AG04449 (cell line): Measurements from ENCODE around the gene RPL15.
A peak's percentile ranks its signal among the peaks of the same experiment; 100 is the strongest.

Experiments used
- CTCF ChIA-PET: fragments of 350-600 bp; formaldehyde crosslinking; extraction: SDS; loops from one replicate; lab custom pipeline; 2021; ENCODE audit warnings: antibody characterized with exemption; lab: Yijun Ruan, JAX
- POLR2A ChIA-PET: fragments of 400-600, 350-600 bp; formaldehyde crosslinking; extraction: SDS; loops from one replicate; lab custom pipeline; 2020; ENCODE audit warnings: antibody characterized with exemption, inconsistent platforms; lab: Yijun Ruan, JAX
- DNase-seq: peaks from one replicate; pipeline ENCODE4 v3.0.0-alpha.2; 2010; ENCODE audit warnings: low read depth, low spot score
- H3K4me3 ChIP-seq: 2 replicates; pipeline ENCODE4 v1.5.1; 2011; ENCODE audit warnings: low read depth, mild to moderate bottlenecking, control low read depth, low read length
- TF ChIP-seq, protein P1 (sequence below): IDR thresholded peaks from one replicate; pipeline ENCODE4 v1.5.1; 2011; ENCODE audit warnings: mild to moderate bottlenecking, moderate library complexity, low read length, control low read depth, inconsistent platforms; ENCODE audit not compliant: insufficient read depth; ENCODE audit errors: missing control alignments

Gene RPL15

DNA sequence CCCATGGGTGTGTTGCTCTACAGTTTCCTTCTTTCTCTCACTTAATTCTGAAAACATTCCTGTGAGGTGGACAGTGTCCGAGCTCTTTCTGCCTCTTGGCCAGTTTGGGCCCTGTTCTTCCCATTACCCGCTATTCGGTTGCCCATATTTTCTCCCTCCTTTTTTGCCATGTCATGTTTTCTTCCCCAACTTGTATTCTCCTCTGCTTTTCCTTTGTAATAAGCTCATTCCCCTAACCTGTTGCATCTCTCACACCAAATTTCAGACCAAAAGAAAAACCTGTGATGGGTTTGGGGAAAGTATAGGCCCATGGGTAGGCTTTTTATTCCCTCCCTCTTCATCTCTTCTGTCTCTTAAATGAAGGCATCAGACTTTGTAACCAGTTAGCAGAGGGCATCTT lies 30.6 kb upstream of the RPL15 start:
- DNase-seq: no peak
- no peak overlapping the region for H3K4me3 ChIP-seq
- TF ChIP-seq, protein P1, sequence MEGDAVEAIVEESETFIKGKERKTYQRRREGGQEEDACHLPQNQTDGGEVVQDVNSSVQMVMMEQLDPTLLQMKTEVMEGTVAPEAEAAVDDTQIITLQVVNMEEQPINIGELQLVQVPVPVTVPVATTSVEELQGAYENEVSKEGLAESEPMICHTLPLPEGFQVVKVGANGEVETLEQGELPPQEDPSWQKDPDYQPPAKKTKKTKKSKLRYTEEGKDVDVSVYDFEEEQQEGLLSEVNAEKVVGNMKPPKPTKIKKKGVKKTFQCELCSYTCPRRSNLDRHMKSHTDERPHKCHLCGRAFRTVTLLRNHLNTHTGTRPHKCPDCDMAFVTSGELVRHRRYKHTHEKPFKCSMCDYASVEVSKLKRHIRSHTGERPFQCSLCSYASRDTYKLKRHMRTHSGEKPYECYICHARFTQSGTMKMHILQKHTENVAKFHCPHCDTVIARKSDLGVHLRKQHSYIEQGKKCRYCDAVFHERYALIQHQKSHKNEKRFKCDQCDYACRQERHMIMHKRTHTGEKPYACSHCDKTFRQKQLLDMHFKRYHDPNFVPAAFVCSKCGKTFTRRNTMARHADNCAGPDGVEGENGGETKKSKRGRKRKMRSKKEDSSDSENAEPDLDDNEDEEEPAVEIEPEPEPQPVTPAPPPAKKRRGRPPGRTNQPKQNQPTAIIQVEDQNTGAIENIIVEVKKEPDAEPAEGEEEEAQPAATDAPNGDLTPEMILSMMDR: no peak
- CTCF ChIA-PET: no interaction called here
- POLR2A ChIA-PET: interaction anchor here (0.6 kb wide), 1 partner anchor 30 kb away, joined by 3 read pairs; the partner anchor contains the start of genes NKIRAS1 and RPL15

DNA sequence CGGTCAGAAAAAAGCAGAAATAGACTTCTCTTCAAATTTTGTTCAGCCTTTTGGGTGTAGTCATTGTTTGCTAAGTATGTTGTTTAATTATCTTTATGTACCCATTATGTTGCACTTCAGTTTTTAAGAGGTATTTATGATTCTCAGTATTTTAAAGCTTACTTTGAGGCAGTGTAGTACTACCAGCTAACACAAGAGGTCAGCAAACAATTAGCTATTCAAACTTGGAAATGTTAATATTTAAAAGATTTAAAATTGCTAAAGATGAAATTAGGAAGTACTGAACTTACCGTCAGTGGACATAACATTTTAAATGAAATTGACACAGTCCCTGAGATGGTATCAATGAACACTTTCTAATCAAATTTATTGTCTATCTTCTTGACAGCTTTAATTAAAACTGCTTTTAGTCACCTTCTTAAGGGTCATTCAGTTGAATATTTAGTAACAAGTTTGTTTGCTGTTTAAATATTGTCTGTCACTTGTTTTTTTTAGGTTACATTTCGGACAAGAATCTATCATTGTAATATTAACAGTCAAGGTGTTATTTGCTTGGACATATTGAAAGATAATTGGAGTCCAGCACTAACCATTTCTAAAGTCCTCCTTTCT lies 28.2 kb upstream of the RPL15 start:
- TF ChIP-seq, protein P1: peak; percentile 53
- no peak overlapping the region for H3K4me3 ChIP-seq
- POLR2A ChIA-PET: interaction anchor here (0.6 to 1.2 kb wide), 2 partner anchors 28 to 30 kb away, joined by 3 to 8 read pairs; partner anchors contain the start of genes NKIRAS1 and RPL15
- CTCF ChIA-PET: interaction anchor here (0.6 to 5.8 kb wide), 29 partner anchors 8 to 741 kb away, joined by 3 to 70 read pairs (median 4); no protein-coding TSS in a partner anchor
- DNase-seq: no peak

DNA sequence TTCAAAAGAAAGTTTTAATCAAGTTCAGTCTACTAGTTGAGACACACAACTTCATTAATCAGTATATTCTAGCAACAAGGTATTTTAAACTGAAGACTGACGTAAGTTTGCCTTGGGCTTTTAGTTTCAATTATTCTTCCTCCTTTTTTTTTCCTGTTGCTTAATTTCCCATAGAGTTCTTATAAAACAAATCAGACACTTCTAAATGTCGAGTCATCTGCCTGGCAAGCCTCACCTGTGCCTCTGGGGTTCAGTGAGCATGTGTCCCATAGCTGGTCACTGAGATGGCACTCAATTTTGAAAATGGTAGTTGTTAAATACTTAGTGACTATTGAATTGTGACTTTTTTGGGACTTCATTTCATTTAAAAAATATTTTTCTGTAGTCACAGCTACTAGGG lies 27.5 kb upstream of the RPL15 start:
- DNase-seq: no peak
- CTCF ChIA-PET: interaction anchor here (0.8 to 5.8 kb wide), 20 partner anchors 8 to 377 kb away, joined by 3 to 70 read pairs (median 5); no protein-coding TSS in a partner anchor
- H3K4me3 ChIP-seq: no peak overlapping the region
- TF ChIP-seq, protein P1: no peak
- POLR2A ChIA-PET: interaction anchor here (1.2 kb wide), 1 partner anchor 27 kb away, joined by 8 read pairs; the partner anchor contains the start of genes NKIRAS1 and RPL15

DNA sequence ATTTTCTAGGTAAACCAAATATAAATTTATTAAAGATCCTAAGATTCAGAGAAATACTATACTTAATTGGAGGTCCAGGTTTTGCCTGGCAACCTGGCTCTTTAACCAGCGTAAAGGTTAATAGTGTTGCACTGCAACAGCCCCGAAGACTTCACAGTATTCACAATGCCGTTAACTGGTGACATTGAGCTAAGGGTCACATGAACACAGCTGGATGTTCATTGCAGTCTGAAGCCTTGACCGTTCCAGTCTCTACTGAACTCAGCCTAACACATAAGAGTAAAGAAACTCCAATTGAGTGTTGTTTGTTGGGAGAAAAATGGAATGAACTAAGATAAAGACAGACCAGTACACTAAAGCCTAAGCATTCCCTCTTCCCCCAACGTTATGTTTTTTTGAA lies 27.0 kb upstream of the RPL15 start:
- ChIA-PET POLR2A (no interaction called here), CTCF (interaction anchor here (0.8 to 5.8 kb wide), 9 partner anchors 8 to 296 kb away, joined by 3 to 70 read pairs (median 4); no protein-coding TSS in a partner anchor)
- H3K4me3 ChIP-seq: no peak overlapping the region
- no peak for DNase-seq
- TF ChIP-seq, protein P1: no peak

DNA sequence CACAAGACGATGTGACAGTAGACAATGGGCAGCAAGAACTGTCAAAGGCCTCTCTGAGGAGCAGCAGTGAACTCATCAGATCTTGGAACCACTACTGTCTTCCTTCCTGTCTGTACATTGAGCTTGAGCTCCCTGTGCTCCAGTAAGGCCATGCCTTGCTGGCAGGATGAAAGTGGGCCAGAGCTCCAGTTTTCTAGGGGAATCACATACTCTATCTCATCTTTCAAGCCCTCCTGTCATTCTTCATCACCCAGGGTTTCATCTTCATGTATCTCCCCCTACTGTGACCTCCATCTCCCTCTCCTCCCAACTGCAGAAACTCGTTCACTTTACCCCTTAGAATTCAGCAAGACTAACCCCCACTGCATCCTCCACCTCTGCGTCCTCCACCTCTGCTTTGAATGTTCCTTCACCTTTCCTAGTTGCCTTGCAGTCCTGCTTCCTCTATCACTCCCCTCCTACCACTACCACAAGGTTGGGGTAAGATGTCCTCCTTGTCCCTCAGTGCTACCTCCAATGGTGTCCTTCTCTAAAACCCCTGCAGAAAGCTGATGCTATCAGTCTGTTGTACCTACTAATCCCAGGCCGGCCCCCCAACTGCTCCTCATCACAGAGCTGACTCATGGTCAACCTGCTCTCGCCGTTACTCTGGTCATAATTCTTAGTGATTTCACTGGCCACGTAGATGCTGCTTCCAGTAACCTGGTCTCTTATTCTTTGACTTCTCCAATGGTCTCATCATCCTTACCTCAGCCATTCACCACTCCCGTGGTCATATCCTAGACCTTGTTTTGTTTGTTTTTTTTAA lies 22.5 kb upstream of the RPL15 start:
- no peak for DNase-seq
- no peak overlapping the region for H3K4me3 ChIP-seq
- POLR2A ChIA-PET: no interaction called here
- TF ChIP-seq, protein P1: no peak
- CTCF ChIA-PET: interaction anchor here (0.6 to 1.9 kb wide), 7 partner anchors 8 to 114 kb away, joined by 3 to 5 read pairs (median 3); partner anchors contain the start of genes NKIRAS1 and RPL15
